H4 (cell line): Measurements from ENCODE around the gene ITK. TPM values are rescaled to one million over a fixed set of nuclear protein-coding genes. Genes with fewer than 3 reads are reported as not detected.

Experiments used
- DNase-seq: peaks from one replicate; pipeline ENCODE4 v3.0.0-alpha.2; 2015; ENCODE audit warnings: low spot score
- total RNA-seq: library from RNA; depleted of rRNA; stranded (reverse); fragments of >200 nt; shearing (Covaris generic); gene quantifications from 2 replicates; pipeline ENCODE4 v1.2.3, GENCODE V29; 2014

Gene ITK
- total RNA-seq, 1 experiment from 2014 or later: 0.02 TPM

GRCh38 chr5:157245886-157246285 is 65.2 kb downstream of the ITK start:
- no peak for DNase-seq

- DNase-seq: no peak
Measured at GRCh38 chr5:157247267-157247666, 66.6 kb downstream of the ITK start.

GRCh38 chr5:157248821-157249470 is 68.3 kb downstream of the ITK start:
- DNase-seq: no peak

- peak; percentile 51 for DNase-seq
Measured at GRCh38 chr5:157252711-157253465, 72.2 kb downstream of the ITK start.

GRCh38 chr5:157253547-157253946 is 72.9 kb downstream of the ITK start:
- DNase-seq: peak; percentile 41

GRCh38 chr5:157258450-157258849 is 77.8 kb downstream of the ITK start:
- no peak for DNase-seq

GRCh38 chr5:157259699-157260098 is 79.1 kb downstream of the ITK start:
- no peak for DNase-seq

GRCh38 chr5:157263496-157264090 is 83.0 kb downstream of the ITK start:
- no peak for DNase-seq

- DNase-seq: no peak
Measured at GRCh38 chr5:157265714-157266285, 85.2 kb downstream of the ITK start, which contains the start of gene CYFIP2. TSS of gene CYFIP2 (plus strand) at chr5:157266123. CDS start at chr5:157285362, 19,239 bp downstream.

- no peak for DNase-seq
Measured at GRCh38 chr5:157266286-157267007, 85.8 kb downstream of the ITK start.

- DNase-seq: no peak
Measured at GRCh38 chr5:157267025-157267424, 86.4 kb downstream of the ITK start.

- DNase-seq: no peak
Measured at GRCh38 chr5:157267761-157268480, 87.3 kb downstream of the ITK start.

- no peak for DNase-seq
Measured at GRCh38 chr5:157269165-157269671, 88.6 kb downstream of the ITK start.

GRCh38 chr5:157269761-157270272 is 89.2 kb downstream of the ITK start:
- no peak for DNase-seq

- no peak for DNase-seq
Measured at GRCh38 chr5:157270771-157271170, 90.1 kb downstream of the ITK start.

GRCh38 chr5:157271740-157272271 is 91.2 kb downstream of the ITK start:
- no peak for DNase-seq

GRCh38 chr5:157273131-157273556 is 92.5 kb downstream of the ITK start:
- DNase-seq: no peak

- DNase-seq: no peak
Measured at GRCh38 chr5:157275403-157275802, 94.8 kb downstream of the ITK start.

GRCh38 chr5:157278319-157279037 is 97.8 kb downstream of the ITK start:
- no peak for DNase-seq
